Astrocyte (in vitro differentiated cells and primary cell): ENCODE data around the gene GNA14. TPM values are rescaled to one million over a fixed set of nuclear protein-coding genes. Genes with fewer than 3 reads are reported as not detected.

Experiments
- DNase-seq: peaks from one replicate; pipeline ENCODE4 v3.0.0-alpha.2; 2010; ENCODE audit warnings: low read depth
- FAIRE-seq: peaks from 2 replicates; lab custom pipeline; 2011; peaks lifted over from hg19 to GRCh38; lab: Jason Lieb, UNC
- H2AFZ ChIP-seq: 2 replicates; pipeline ENCODE4 v1.6.0; 2012; ENCODE audit warnings: low read depth, low read length, inconsistent platforms
- H3K27ac ChIP-seq: 2 replicates; pipeline ENCODE4 v1.5.1; 2011; ENCODE audit warnings: low read depth, low read length, inconsistent platforms
- H3K27me3 ChIP-seq: 2 replicates; pipeline ENCODE4 v1.6.0; 2011; ENCODE audit warnings: low read length, inconsistent platforms; ENCODE audit not compliant: insufficient read depth
- H3K36me3 ChIP-seq: 2 replicates; pipeline ENCODE4 v1.5.1; 2011; ENCODE audit warnings: low read length, inconsistent platforms; ENCODE audit not compliant: insufficient read depth
- H3K4me1 ChIP-seq: 2 replicates; pipeline ENCODE4 v1.5.1; 2011; ENCODE audit warnings: low read length, inconsistent platforms; ENCODE audit not compliant: insufficient read depth
- H3K4me2 ChIP-seq: 2 replicates; pipeline ENCODE4 v1.6.0; 2012; ENCODE audit warnings: low read length, inconsistent platforms
- H3K4me3 ChIP-seq: 2 replicates; pipeline ENCODE4 v1.5.1; 2011; ENCODE audit warnings: low read depth, mild to moderate bottlenecking, low read length, inconsistent platforms; ENCODE audit not compliant: insufficient read depth
- H3K79me2 ChIP-seq: 2 replicates; pipeline ENCODE4 v1.6.0; 2012; ENCODE audit warnings: mild to moderate bottlenecking, low read length, inconsistent platforms; ENCODE audit not compliant: insufficient read depth
- H3K9ac ChIP-seq: 2 replicates; pipeline ENCODE4 v1.6.0; 2012; ENCODE audit warnings: mild to moderate bottlenecking, low read length, inconsistent platforms
- H3K9me3 ChIP-seq: 2 replicates; pipeline ENCODE4 v1.5.1; 2012; ENCODE audit warnings: low read depth, mild to moderate bottlenecking, low read length, inconsistent platforms; ENCODE audit not compliant: insufficient read depth
- H4K20me1 ChIP-seq: 2 replicates; pipeline ENCODE4 v1.6.0; 2012; ENCODE audit warnings: low read length, inconsistent platforms; ENCODE audit not compliant: insufficient read depth
- H3K27ac Mint-ChIP-seq: one replicate; pipeline ENCODE4 v1.8.0; 2021; ENCODE audit warnings: mild to moderate bottlenecking, mixed read lengths; ENCODE audit not compliant: unreplicated experiment
- H3K27me3 Mint-ChIP-seq: one replicate; pipeline ENCODE4 v1.8.0; 2021; ENCODE audit warnings: low read depth, mixed read lengths; ENCODE audit not compliant: unreplicated experiment
- H3K36me3 Mint-ChIP-seq: one replicate; pipeline ENCODE4 v1.8.0; 2021; ENCODE audit warnings: low read depth, mixed read lengths; ENCODE audit not compliant: unreplicated experiment
- H3K4me1 Mint-ChIP-seq: one replicate; pipeline ENCODE4 v1.8.0; 2021; ENCODE audit warnings: low read depth, mixed read lengths; ENCODE audit not compliant: unreplicated experiment
- H3K4me3 Mint-ChIP-seq: one replicate; pipeline ENCODE4 v1.8.0; 2021; ENCODE audit warnings: mild to moderate bottlenecking, moderate library complexity, mixed read lengths; ENCODE audit not compliant: unreplicated experiment
- H3K9me3 Mint-ChIP-seq: one replicate; pipeline ENCODE4 v1.8.0; 2021; ENCODE audit warnings: mild to moderate bottlenecking, mixed read lengths; ENCODE audit not compliant: unreplicated experiment
- CTCF ChIP-seq: IDR thresholded peaks from 2 replicates; pipeline ENCODE4 v1.5.1; 2011; ENCODE audit warnings: low read depth, mild to moderate bottlenecking, inconsistent platforms, low read length, moderate library complexity; ENCODE audit not compliant: insufficient read depth
- EZH2 ChIP-seq: IDR thresholded peaks from 2 replicates; pipeline ENCODE4 v1.6.1; 2012; ENCODE audit warnings: mild to moderate bottlenecking, low read length, inconsistent platforms; ENCODE audit not compliant: insufficient read depth
- total RNA-seq: library from RNA; stranded (reverse); gene quantifications from 2 replicates; pipeline ENCODE4 v1.2.1, GENCODE V29; 2021

Gene GNA14
- total RNA-seq, 1 donor from 2014 or later: 1.0 TPM

- peaks cover 30% of the 10 kb centered on the region for H3K4me1 ChIP-seq
- H3K9me3 ChIP-seq: no peaks in the 10 kb centered on the region
- peaks cover 3% of the 10 kb centered on the region for H3K9me3 Mint-ChIP-seq
- peak overlapping the region; percentile 99 for H3K27ac Mint-ChIP-seq
- H2AFZ ChIP-seq: peak overlapping the region; percentile 34
- H4K20me1 ChIP-seq: no peaks in the 10 kb centered on the region
- no peaks in the 10 kb centered on the region for H3K36me3 ChIP-seq
- H3K27ac ChIP-seq: peak overlapping the region; percentile 85
- H3K4me1 Mint-ChIP-seq: peaks cover 23% of the 10 kb centered on the region
- no peaks in the 10 kb centered on the region for H3K79me2 ChIP-seq
- H3K4me3 ChIP-seq: no peak overlapping the region
- peak overlapping the region; percentile 8 for H3K4me3 Mint-ChIP-seq
- peak; percentile 97 for DNase-seq
- H3K36me3 Mint-ChIP-seq: peaks cover 2% of the 10 kb centered on the region
- no peaks in the 10 kb centered on the region for H3K27me3 ChIP-seq
- peak overlapping the region; percentile 68 for H3K9ac ChIP-seq
- peaks cover 2% of the 10 kb centered on the region for H3K27me3 Mint-ChIP-seq
- TF ChIP-seq EZH2 (no peak), CTCF (no peak)
- FAIRE-seq: peak; percentile 54
- H3K4me2 ChIP-seq: peak overlapping the region; percentile 75
Measured at GRCh38 chr9:77449240-77450084, 198.7 kb downstream of the GNA14 start.

GRCh38 chr9:77447646-77448045, 200.5 kb downstream of the GNA14 start:
- FAIRE-seq: no peak

More at GRCh38 chr9:77447646-77448045, 200.5 kb downstream of the GNA14 start:
- H3K27ac Mint-ChIP-seq: no peak overlapping the region
- H3K36me3 Mint-ChIP-seq: no peaks in the 10 kb centered on the region
- Histone ChIP-seq H3K79me2 (no peaks in the 10 kb centered on the region), H3K4me3 (no peak overlapping the region), H3K27me3 (no peaks in the 10 kb centered on the region), H2AFZ (no peak overlapping the region), H3K4me2 (no peak overlapping the region), H3K27ac (no peak overlapping the region), H3K9me3 (no peaks in the 10 kb centered on the region), H3K4me1 (peaks cover 26% of the 10 kb centered on the region), H3K36me3 (no peaks in the 10 kb centered on the region), H3K9ac (no peak overlapping the region), H4K20me1 (no peaks in the 10 kb centered on the region)
- peaks cover 3% of the 10 kb centered on the region for H3K9me3 Mint-ChIP-seq
- no peak for DNase-seq
- no peaks in the 10 kb centered on the region for H3K27me3 Mint-ChIP-seq
- H3K4me1 Mint-ChIP-seq: peaks cover 23% of the 10 kb centered on the region
- no peak for TF ChIP-seq EZH2
- TF ChIP-seq CTCF: no peak
- no peak overlapping the region for H3K4me3 Mint-ChIP-seq
